ENCODE results near the gene SASH1. TPM values are rescaled to one million over a fixed set of nuclear protein-coding genes. Genes with fewer than 3 reads are reported as not detected.

SASH1 gene
- polyA plus RNA-seq, 3 donors = 25.2 to 33.8 (median 27.3) TPM

GRCh38 chr6:148523551-148523950, 180.9 kb downstream of the SASH1 start:
- no peak for DNase-seq (ENCODE audit: extremely low read depth in 1 of 11, low read depth in 9 of 11, low spot score in 4 of 11)

- DNase-seq (ENCODE audit: extremely low read depth in 1 of 11, low read depth in 9 of 11, low spot score in 4 of 11) = no peak
Observed at GRCh38 chr6:148524471-148524882, 181.8 kb downstream of the SASH1 start.

- DNase-seq (ENCODE audit: extremely low read depth in 1 of 11, low read depth in 9 of 11, low spot score in 4 of 11) = no peak
Observed at GRCh38 chr6:148524976-148525375, 182.3 kb downstream of the SASH1 start.

- no peak for DNase-seq (ENCODE audit: extremely low read depth in 1 of 11, low read depth in 9 of 11, low spot score in 4 of 11)
Observed at GRCh38 chr6:148525453-148525852, 182.8 kb downstream of the SASH1 start.

GRCh38 chr6:148526145-148526544, 183.5 kb downstream of the SASH1 start:
- DNase-seq (ENCODE audit: extremely low read depth in 1 of 11, low read depth in 9 of 11, low spot score in 4 of 11) = no peak

GRCh38 chr6:148528292-148528691, 185.7 kb downstream of the SASH1 start:
- DNase-seq (ENCODE audit: extremely low read depth in 1 of 11, low read depth in 9 of 11, low spot score in 4 of 11) = no peak

GRCh38 chr6:148529010-148529409, 186.4 kb downstream of the SASH1 start:
- DNase-seq (ENCODE audit: extremely low read depth in 1 of 11, low read depth in 9 of 11, low spot score in 4 of 11) = no peak

- no peak for DNase-seq (ENCODE audit: extremely low read depth in 1 of 11, low read depth in 9 of 11, low spot score in 4 of 11)
Observed at GRCh38 chr6:148530394-148530953, 187.8 kb downstream of the SASH1 start.

GRCh38 chr6:148530976-148531375, 188.3 kb downstream of the SASH1 start:
- DNase-seq (ENCODE audit: extremely low read depth in 1 of 11, low read depth in 9 of 11, low spot score in 4 of 11) = no peak

GRCh38 chr6:148532698-148533097, 190.1 kb downstream of the SASH1 start:
- DNase-seq (ENCODE audit: extremely low read depth in 1 of 11, low read depth in 9 of 11, low spot score in 4 of 11) = no peak

- DNase-seq (ENCODE audit: extremely low read depth in 1 of 11, low read depth in 9 of 11, low spot score in 4 of 11) = no peak
Observed at GRCh38 chr6:148533309-148534107, 190.9 kb downstream of the SASH1 start.

GRCh38 chr6:148534871-148535270, 192.2 kb downstream of the SASH1 start:
- DNase-seq (ENCODE audit: extremely low read depth in 1 of 11, low read depth in 9 of 11, low spot score in 4 of 11) = no peak

- DNase-seq (ENCODE audit: extremely low read depth in 1 of 11, low read depth in 9 of 11, low spot score in 4 of 11) = no peak
Observed at GRCh38 chr6:148535381-148535780, 192.7 kb downstream of the SASH1 start.

GRCh38 chr6:148535976-148536375, 193.3 kb downstream of the SASH1 start:
- no peak for DNase-seq (ENCODE audit: extremely low read depth in 1 of 11, low read depth in 9 of 11, low spot score in 4 of 11)

- DNase-seq (ENCODE audit: extremely low read depth in 1 of 11, low read depth in 9 of 11, low spot score in 4 of 11) = peak in 10 of 11 donors; percentile 26 to 58 (median 40)
Observed at GRCh38 chr6:148538261-148539190, 195.9 kb downstream of the SASH1 start.

- DNase-seq (ENCODE audit: extremely low read depth in 1 of 11, low read depth in 9 of 11, low spot score in 4 of 11) = no peak
Observed at GRCh38 chr6:148543540-148543939, 200.9 kb downstream of the SASH1 start.

GRCh38 chr6:148544421-148544820, 201.8 kb downstream of the SASH1 start:
- DNase-seq (ENCODE audit: extremely low read depth in 1 of 11, low read depth in 9 of 11, low spot score in 4 of 11) = no peak

GRCh38 chr6:148545901-148546300, 203.3 kb downstream of the SASH1 start:
- DNase-seq (ENCODE audit: extremely low read depth in 1 of 11, low read depth in 9 of 11, low spot score in 4 of 11) = no peak

GRCh38 chr6:148547110-148547509, 204.5 kb downstream of the SASH1 start:
- DNase-seq (ENCODE audit: extremely low read depth in 1 of 11, low read depth in 9 of 11, low spot score in 4 of 11) = no peak
